GM23338 (cell line): ENCODE measurements around the gene USP6.
"Not testable (repeated sequence)": the region's sequence is repeated elsewhere in the genome, so short reads cannot be mapped to it uniquely, and the experiment has no call there.

Experiments used
- CREB1 ChIP-seq: fragments of 250-450 bp; sonication (Bioruptor Pico); IDR thresholded peaks from 2 replicates; pipeline ENCODE4 v1.5.0; 2020; ENCODE audit warnings: low read depth, mild to moderate bottlenecking, moderate library complexity
- CTCF ChIP-seq, 2 experiments: fragments of 200-600 bp in 1 of 2; sonication (generic) in 1 of 2; conservative IDR thresholded peaks; 2 replicates each; pipeline versions ENCODE4 v1.5.1 to v1.6.1; 2016 to 2017; ENCODE audit warnings: antibody characterized with exemption in 2 of 2, low read depth in 2 of 2, mild to moderate bottlenecking in 2 of 2, moderate library complexity in 1 of 2
- ETS1 ChIP-seq: IDR thresholded peaks from 2 replicates; pipeline ENCODE4 v1.6.1; 2016; ENCODE audit warnings: antibody characterized with exemption
- EZH2 ChIP-seq: fragments of 200-600 bp; sonication (generic); IDR thresholded peaks from one replicate; pipeline ENCODE4 v1.8.0; 2017; ENCODE audit warnings: antibody characterized with exemption, mild to moderate bottlenecking, low read depth; ENCODE audit not compliant: unreplicated experiment
- EZH2phosphoT487 ChIP-seq: fragments of 200-600 bp; sonication (generic); IDR thresholded peaks from one replicate; pipeline ENCODE4 v1.8.1; 2018; ENCODE audit warnings: antibody characterized with exemption; ENCODE audit not compliant: unreplicated experiment
- JUNB ChIP-seq: IDR thresholded peaks from one replicate; pipeline ENCODE4 v1.6.1; 2016; ENCODE audit warnings: antibody characterized with exemption; ENCODE audit not compliant: unreplicated experiment
- NANOG ChIP-seq: IDR thresholded peaks from 2 replicates; pipeline ENCODE4 v1.6.1; 2016; ENCODE audit warnings: antibody characterized with exemption, borderline replicate concordance
- POLR2AphosphoS5 ChIP-seq: IDR thresholded peaks from 2 replicates; pipeline ENCODE4 v1.6.1; 2016; ENCODE audit warnings: antibody characterized with exemption, low read depth
- STAT1 ChIP-seq: IDR thresholded peaks from one replicate; pipeline ENCODE4 v1.6.1; 2016; ENCODE audit warnings: antibody characterized with exemption; ENCODE audit not compliant: unreplicated experiment
- ZNF331 ChIP-seq: fragments of 250-450 bp; sonication (Bioruptor Pico); IDR thresholded peaks from 2 replicates; pipeline ENCODE4 v1.5.0; 2020; ENCODE audit warnings: low read depth, mild to moderate bottlenecking, moderate library complexity
- ZNF462 ChIP-seq: fragments of 250-450 bp; sonication (Bioruptor Pico); IDR thresholded peaks from 2 replicates; pipeline ENCODE4 v1.5.0; 2020; ENCODE audit warnings: mild to moderate bottlenecking, moderate library complexity
- TF ChIP-seq, protein P1 (sequence below): IDR thresholded peaks from one replicate; pipeline ENCODE4 v1.6.1; 2018; ENCODE audit warnings: antibody characterized with exemption; ENCODE audit not compliant: unreplicated experiment

GRCh38 chr17:5134571-5134970 lies 18.7 kb downstream of the USP6 start:
- not testable (repeated sequence) for TF ChIP-seq EZH2; CTCF (conservative IDR thresholded peaks at IDR 0.05; ENCODE audit: low read depth in 2 of 2); POLR2AphosphoS5; EZH2phosphoT487; ETS1; JUNB; ZNF462; STAT1; CREB1 (CRISPR knock-in tag); NANOG; ZNF331 (CRISPR knock-in tag)
- TF ChIP-seq, protein P1, sequence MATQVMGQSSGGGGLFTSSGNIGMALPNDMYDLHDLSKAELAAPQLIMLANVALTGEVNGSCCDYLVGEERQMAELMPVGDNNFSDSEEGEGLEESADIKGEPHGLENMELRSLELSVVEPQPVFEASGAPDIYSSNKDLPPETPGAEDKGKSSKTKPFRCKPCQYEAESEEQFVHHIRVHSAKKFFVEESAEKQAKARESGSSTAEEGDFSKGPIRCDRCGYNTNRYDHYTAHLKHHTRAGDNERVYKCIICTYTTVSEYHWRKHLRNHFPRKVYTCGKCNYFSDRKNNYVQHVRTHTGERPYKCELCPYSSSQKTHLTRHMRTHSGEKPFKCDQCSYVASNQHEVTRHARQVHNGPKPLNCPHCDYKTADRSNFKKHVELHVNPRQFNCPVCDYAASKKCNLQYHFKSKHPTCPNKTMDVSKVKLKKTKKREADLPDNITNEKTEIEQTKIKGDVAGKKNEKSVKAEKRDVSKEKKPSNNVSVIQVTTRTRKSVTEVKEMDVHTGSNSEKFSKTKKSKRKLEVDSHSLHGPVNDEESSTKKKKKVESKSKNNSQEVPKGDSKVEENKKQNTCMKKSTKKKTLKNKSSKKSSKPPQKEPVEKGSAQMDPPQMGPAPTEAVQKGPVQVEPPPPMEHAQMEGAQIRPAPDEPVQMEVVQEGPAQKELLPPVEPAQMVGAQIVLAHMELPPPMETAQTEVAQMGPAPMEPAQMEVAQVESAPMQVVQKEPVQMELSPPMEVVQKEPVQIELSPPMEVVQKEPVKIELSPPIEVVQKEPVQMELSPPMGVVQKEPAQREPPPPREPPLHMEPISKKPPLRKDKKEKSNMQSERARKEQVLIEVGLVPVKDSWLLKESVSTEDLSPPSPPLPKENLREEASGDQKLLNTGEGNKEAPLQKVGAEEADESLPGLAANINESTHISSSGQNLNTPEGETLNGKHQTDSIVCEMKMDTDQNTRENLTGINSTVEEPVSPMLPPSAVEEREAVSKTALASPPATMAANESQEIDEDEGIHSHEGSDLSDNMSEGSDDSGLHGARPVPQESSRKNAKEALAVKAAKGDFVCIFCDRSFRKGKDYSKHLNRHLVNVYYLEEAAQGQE: not testable (repeated sequence)
